ENCODE measurements around the gene DYDC1. TPM values are rescaled to one million over a fixed set of nuclear protein-coding genes. Genes with fewer than 3 reads are reported as not detected.
A peak's percentile ranks its signal among the peaks of the same experiment; 100 is the strongest.

The DYDC1 gene
- total and polyA plus RNA-seq, 2 of the 13 experiments (the other 11 are each of a cell fraction or from before 2014, with no cell fraction given): not detected

- peak; percentile 87 for TF ChIP-seq BHLHE40 (IDR thresholded peaks at IDR 0.05; ENCODE audit: low read length)
- TF ChIP-seq CEBPG (CRISPR knock-in tag; IDR thresholded peaks at IDR 0.05): peak; percentile 90
- TF ChIP-seq ZUFSP (CRISPR knock-in tag; IDR thresholded peaks at IDR 0.05; ENCODE audit: borderline replicate concordance): no peak
- TF ChIP-seq HNF4G (IDR thresholded peaks at IDR 0.05; ENCODE audit: borderline replicate concordance, low read depth, low read length): no peak
- no peak for TF ChIP-seq HNF4G (CRISPR knock-in tag; IDR thresholded peaks at IDR 0.05; ENCODE audit: borderline replicate concordance, low read depth)
- no peak for TF ChIP-seq ZNF563 (CRISPR knock-in tag; IDR thresholded peaks at IDR 0.05)
- peak; percentile 31; the same call in 1 of the 2 replicates for TF ChIP-seq CREM (IDR thresholded peaks at IDR 0.05)
- no peak for TF ChIP-seq CREM (CRISPR knock-in tag; IDR thresholded peaks at IDR 0.05)
- no peak; the same call in 1 of the 2 replicates for TF ChIP-seq IRX3 (CRISPR knock-in tag; IDR thresholded peaks at IDR 0.05; ENCODE audit: borderline replicate concordance, low read depth)
- TF ChIP-seq ZNF546 (CRISPR knock-in tag; conservative IDR thresholded peaks at IDR 0.05): no peak
- peak; percentile 39; the same call in 1 of the 2 replicates for TF ChIP-seq ZNF430 (CRISPR knock-in tag; IDR thresholded peaks at IDR 0.05)
- 0 out of 2 replicates have a peak, but pooled peaks have one; percentile 71 for TF ChIP-seq THYN1 (CRISPR knock-in tag; IDR thresholded peaks at IDR 0.05; ENCODE audit: borderline replicate concordance, low read depth)
- no peak for TF ChIP-seq ZNF10 (CRISPR knock-in tag; IDR thresholded peaks at IDR 0.05; ENCODE audit: borderline replicate concordance, low read depth)
- no peak; the same call in 1 of the 2 replicates for TF ChIP-seq UBTF (CRISPR knock-in tag; IDR thresholded peaks at IDR 0.05)
- TF ChIP-seq HOXA3 (CRISPR knock-in tag; IDR thresholded peaks at IDR 0.05): peak; percentile 56; the same call in 1 of the 2 replicates
- TF ChIP-seq PRPF4 (IDR thresholded peaks at IDR 0.05; ENCODE audit: low read depth, low read length, poor library complexity, severe bottlenecking): no peak
- 0 out of 2 replicates have a peak, but pooled peaks have one; percentile 8 for TF ChIP-seq RAD21 (CRISPR knock-in tag; IDR thresholded peaks at IDR 0.05)
- TF ChIP-seq ZNF234 (CRISPR knock-in tag; conservative IDR thresholded peaks at IDR 0.05): no peak
- TF ChIP-seq POLR2AphosphoS5 (IDR thresholded peaks at IDR 0.05; ENCODE audit: low read depth, low read length): peak; percentile 69; the same call in 1 of the 2 replicates
- TF ChIP-seq RFX1 (IDR thresholded peaks at IDR 0.05): no peak
- no peak for TF ChIP-seq ZNF18 (CRISPR knock-in tag; IDR thresholded peaks at IDR 0.05; ENCODE audit: insufficient replicate concordance)
Measured at GRCh38 chr10:80289451-80290287, 66.9 kb downstream of the DYDC1 start, which contains the start of gene MAT1A (continued).

Data from HepG2 (cell line).